Measurements from ENCODE around the gene ABCD3.

Gene ABCD3

DNA sequence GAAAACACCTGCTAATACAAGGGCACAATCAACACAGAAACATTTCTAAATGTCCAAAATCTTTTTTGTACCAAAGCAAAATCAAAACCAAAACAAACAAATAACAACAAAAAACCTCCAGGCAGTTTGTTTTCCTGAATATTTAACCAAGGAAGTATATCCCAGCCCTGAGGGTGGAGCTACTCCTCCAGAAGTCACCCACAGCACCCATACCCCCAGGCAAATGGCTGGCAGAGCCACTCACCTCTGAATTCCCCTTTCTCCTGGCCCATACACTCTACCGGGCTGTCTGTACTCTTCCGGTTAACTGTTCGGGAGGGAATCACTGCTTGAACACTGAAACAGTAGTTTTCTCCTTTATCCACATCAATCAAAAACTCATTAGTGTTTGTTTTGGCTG, 113.9 kb downstream of the ABCD3 start:
- TF ChIP-seq, protein P1, sequence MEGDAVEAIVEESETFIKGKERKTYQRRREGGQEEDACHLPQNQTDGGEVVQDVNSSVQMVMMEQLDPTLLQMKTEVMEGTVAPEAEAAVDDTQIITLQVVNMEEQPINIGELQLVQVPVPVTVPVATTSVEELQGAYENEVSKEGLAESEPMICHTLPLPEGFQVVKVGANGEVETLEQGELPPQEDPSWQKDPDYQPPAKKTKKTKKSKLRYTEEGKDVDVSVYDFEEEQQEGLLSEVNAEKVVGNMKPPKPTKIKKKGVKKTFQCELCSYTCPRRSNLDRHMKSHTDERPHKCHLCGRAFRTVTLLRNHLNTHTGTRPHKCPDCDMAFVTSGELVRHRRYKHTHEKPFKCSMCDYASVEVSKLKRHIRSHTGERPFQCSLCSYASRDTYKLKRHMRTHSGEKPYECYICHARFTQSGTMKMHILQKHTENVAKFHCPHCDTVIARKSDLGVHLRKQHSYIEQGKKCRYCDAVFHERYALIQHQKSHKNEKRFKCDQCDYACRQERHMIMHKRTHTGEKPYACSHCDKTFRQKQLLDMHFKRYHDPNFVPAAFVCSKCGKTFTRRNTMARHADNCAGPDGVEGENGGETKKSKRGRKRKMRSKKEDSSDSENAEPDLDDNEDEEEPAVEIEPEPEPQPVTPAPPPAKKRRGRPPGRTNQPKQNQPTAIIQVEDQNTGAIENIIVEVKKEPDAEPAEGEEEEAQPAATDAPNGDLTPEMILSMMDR (IDR thresholded peaks at IDR 0.05; ENCODE audit: low read depth, low read length): no peak
- no peak for DNase-seq (ENCODE audit: extremely low read depth, low read depth)

DNA sequence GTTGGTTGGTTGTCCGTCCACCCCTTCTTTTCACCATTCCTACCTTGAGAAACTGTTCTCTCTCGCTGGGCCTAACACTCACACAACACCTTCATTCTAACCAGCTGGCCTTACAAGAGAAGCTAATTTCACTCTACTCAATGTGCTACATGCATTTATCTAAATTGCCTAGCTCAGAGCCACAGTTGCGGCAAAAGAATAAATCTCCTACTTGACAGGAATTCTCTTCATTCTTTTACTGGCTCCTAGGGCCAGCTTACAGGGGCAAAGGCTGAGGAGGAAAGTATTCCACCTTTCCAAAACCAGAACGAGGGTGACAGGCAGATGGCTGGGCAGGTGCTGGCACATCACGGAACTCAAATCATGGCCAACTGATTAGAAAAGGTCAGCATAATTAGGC, 116.9 kb downstream of the ABCD3 start:
- DNase-seq (ENCODE audit: extremely low read depth, low read depth): no peak
- TF ChIP-seq, protein P1 (IDR thresholded peaks at IDR 0.05; ENCODE audit: low read depth, low read length): no peak

DNA sequence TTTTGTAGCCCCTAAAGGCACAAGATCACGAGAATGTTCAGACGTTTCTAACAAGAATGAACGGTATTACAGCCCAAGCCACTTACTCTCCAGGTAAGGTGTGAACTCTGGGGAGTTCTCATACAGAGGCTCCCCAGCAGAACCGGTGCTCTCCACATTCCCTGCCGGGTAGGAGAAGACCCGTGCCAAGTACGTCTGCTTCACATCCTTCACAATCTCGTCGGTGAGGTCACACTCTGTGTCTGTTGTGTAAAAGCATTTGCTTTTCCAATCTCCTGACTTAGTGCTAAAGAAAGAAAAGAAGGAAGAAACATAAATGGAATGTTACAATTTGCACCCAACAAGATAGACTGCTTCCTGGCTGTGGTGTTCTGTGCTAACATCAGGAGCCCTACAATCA, 117.7 kb downstream of the ABCD3 start:
- TF ChIP-seq, protein P1 (IDR thresholded peaks at IDR 0.05; ENCODE audit: low read depth, low read length): no peak
- DNase-seq (ENCODE audit: extremely low read depth, low read depth): no peak

DNA sequence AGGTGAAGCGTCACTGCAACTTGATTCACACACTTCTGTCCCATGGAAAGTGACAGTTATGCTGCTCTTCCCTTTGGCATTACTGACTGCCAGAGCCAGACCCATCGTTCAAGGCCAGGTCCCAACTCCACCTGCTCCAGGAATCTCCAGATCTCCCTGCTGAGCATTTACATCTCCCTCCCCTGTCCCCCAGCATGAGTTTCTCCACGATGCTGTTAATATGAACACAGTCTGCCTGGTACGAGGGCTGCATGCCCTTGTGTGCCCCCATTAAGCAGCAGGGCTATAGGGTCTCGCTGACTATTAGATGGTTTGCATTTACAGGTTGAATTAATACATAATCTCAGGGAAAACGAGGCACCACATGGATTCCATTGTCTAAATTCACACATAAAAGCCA, 119.1 kb downstream of the ABCD3 start:
- DNase-seq (ENCODE audit: extremely low read depth, low read depth): no peak
- TF ChIP-seq, protein P1 (IDR thresholded peaks at IDR 0.05; ENCODE audit: low read depth, low read length): no peak

DNA sequence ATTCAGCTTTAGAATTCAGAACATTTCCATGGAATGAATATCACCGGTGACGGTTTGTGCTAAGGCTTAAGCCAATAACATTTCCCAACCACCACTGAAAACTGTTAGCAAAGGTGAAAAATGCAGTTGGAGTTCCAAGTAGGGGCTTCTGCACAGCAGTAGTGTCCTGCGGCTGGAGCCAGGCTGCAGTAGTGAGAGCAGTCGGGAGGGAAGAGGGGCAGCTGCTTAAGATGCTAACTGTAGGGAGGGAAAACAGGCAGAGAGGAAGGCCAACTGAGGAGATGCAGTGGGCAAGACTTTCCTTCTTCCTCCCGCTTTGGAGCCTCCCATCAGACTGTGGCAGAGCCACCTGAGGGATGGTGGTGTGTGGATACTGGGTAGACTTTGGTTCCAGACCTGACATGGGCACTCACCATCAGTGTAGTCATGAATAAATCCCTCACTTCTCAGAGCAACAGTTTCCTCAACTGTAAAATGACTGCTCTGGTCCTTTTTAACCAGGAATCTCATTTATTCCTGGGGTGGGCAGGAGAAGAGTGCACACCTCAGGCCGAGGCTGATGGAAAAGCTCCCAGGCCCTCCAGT, 120.1 kb downstream of the ABCD3 start:
- no peak for DNase-seq (ENCODE audit: extremely low read depth, low read depth)
- TF ChIP-seq, protein P1 (IDR thresholded peaks at IDR 0.05; ENCODE audit: low read depth, low read length): peak; percentile 22

DNA sequence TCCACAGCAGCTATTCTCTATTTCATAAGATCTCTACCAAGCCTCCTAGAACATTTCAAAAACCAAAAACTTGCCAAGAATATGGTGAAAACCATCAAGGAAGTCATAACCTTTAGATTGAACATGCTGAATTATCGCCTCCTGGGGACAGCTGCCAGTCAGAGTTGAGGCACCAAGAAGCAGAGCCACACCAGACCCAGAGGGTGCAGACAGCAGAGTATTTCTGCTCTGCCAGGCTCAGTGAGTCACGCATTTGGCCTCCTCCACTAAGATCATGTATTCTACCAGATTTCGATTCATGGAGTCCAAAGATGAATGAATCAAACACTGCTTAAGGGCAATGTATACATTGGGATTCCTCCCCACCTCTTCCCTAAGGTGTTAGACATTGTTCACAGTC, 121.3 kb downstream of the ABCD3 start:
- TF ChIP-seq, protein P1 (IDR thresholded peaks at IDR 0.05; ENCODE audit: low read depth, low read length): no peak
- DNase-seq (ENCODE audit: extremely low read depth, low read depth): no peak

DNA sequence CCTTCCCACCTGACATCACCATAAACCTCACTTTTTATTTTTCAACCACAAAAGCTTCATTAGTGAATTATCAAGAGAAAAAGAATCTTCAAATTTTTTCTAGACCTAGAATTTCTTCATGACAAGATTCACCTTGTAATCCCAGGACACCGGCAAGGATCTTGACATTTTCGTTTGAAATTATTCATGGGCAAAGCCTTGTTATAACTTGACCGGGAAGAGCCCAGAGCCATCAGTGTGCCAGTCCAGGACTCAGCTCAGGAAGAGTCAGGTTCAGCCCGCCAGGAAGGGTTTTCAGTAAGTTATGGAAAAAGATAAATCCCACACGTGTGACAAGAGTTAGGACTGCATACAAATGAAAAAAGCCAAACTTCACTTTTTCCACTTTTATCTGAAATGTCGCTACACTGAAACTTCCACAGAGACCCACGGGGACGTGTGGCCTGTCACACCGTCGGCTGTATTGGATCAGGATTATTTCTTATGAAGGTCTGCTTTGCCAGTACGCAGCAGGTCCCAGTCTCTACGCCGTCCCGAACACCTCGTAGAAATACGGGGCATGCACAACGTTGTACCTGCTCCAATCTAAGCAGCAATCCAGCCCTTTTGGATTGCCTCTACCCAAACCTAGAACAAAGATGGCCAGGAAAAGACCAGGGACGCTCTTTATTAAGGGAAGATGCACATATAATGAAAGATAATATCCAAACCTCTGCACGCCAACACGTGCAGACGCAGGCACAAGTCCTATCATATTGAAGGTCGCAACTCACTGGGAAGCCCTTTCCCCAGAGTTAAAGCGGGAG, 122.5 kb downstream of the ABCD3 start:
- DNase-seq (ENCODE audit: extremely low read depth, low read depth): no peak
- TF ChIP-seq, protein P1 (IDR thresholded peaks at IDR 0.05; ENCODE audit: low read depth, low read length): no peak
